GM23248 (cell line): ENCODE results near the gene AMOT.

ENCODE experiments used
- EZH2 ChIP-seq: fragments of 200-600 bp; sonication (generic); IDR thresholded peaks from 2 replicates; pipeline ENCODE4 v1.6.1; 2018; ENCODE audit warnings: antibody characterized with exemption, mild to moderate bottlenecking; ENCODE audit not compliant: insufficient read depth, poor library complexity, severe bottlenecking
- EZH2phosphoT487 ChIP-seq: fragments of 200-600 bp; sonication (generic); IDR thresholded peaks from 2 replicates; pipeline ENCODE4 v1.6.1; 2018; ENCODE audit warnings: antibody characterized with exemption, moderate library complexity, mild to moderate bottlenecking, low read depth; ENCODE audit not compliant: insufficient read depth

DNA sequence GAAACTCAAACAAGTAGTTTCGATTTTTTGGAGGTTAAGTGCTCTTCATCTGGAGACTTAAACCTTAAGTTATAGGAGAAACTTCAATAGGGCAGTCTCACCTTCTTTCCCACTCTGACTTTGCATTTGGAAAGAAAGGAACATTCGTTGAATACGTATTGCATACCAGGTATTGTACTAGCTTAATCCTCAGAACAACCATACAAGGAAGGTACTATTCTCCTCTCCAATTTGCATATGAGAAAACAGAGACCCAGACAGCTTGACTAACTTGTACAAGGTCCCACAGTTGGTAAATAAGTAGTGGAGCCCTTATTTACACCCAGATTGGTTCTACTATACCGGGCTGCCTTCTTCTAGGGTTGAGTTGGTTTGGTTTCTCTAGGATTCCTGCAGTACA lies 32.6 kb downstream of the AMOT start:
- TF ChIP-seq EZH2phosphoT487 (no peak), EZH2 (no peak)
